ENCODE data around the gene NAT9. TPM values are rescaled to one million over a fixed set of nuclear protein-coding genes. Genes with fewer than 3 reads are reported as not detected.

Gene NAT9
- total RNA-seq, 1 experiment from 2014 or later, result 35.5 TPM

- DNase-seq (ENCODE audit: low read depth), result no peak
These were observed 29.4 kb upstream of the NAT9 start for GRCh38 chr17:74805591-74805991.

GRCh38 chr17:74804683-74805082 lies 28.5 kb upstream of the NAT9 start:
- no peak for DNase-seq (ENCODE audit: low read depth)

GRCh38 chr17:74803971-74804370 lies 27.8 kb upstream of the NAT9 start:
- no peak for DNase-seq (ENCODE audit: low read depth)

- no peak for DNase-seq (ENCODE audit: low read depth)
These were observed 27.3 kb upstream of the NAT9 start for GRCh38 chr17:74803388-74803930.

GRCh38 chr17:74801896-74802295 lies 25.8 kb upstream of the NAT9 start:
- no peak for DNase-seq (ENCODE audit: low read depth)

GRCh38 chr17:74800531-74800930 lies 24.4 kb upstream of the NAT9 start:
- DNase-seq (ENCODE audit: low read depth), result no peak

- no peak for DNase-seq (ENCODE audit: low read depth)
These were observed 23.0 kb upstream of the NAT9 start for GRCh38 chr17:74799097-74799496.

- no peak for DNase-seq (ENCODE audit: low read depth)
These were observed 22.1 kb upstream of the NAT9 start for GRCh38 chr17:74798239-74798707.

- DNase-seq (ENCODE audit: low read depth), result no peak
These were observed 21.7 kb upstream of the NAT9 start for GRCh38 chr17:74797824-74798223.

- no peak for DNase-seq (ENCODE audit: low read depth)
These were observed 20.7 kb upstream of the NAT9 start for GRCh38 chr17:74796866-74797265.

- DNase-seq (ENCODE audit: low read depth), result no peak
These were observed 20.1 kb upstream of the NAT9 start for GRCh38 chr17:74796211-74796610.

GRCh38 chr17:74795327-74796020 lies 19.3 kb upstream of the NAT9 start:
- DNase-seq (ENCODE audit: low read depth), result no peak

GRCh38 chr17:74792586-74793105 lies 16.5 kb upstream of the NAT9 start:
- DNase-seq (ENCODE audit: low read depth), result no peak

- no peak for DNase-seq (ENCODE audit: low read depth)
These were observed 14.3 kb upstream of the NAT9 start for GRCh38 chr17:74790161-74791058.

- DNase-seq (ENCODE audit: low read depth), result no peak
These were observed 10.4 kb upstream of the NAT9 start for GRCh38 chr17:74786431-74787055.

GRCh38 chr17:74785981-74786360 lies 9.8 kb upstream of the NAT9 start:
- DNase-seq (ENCODE audit: low read depth), result no peak

- no peak for DNase-seq (ENCODE audit: low read depth)
These were observed 9.2 kb upstream of the NAT9 start for GRCh38 chr17:74785096-74785980.

- no peak for DNase-seq (ENCODE audit: low read depth)
These were observed 8.1 kb upstream of the NAT9 start for GRCh38 chr17:74784125-74784810.

- DNase-seq (ENCODE audit: low read depth), result no peak
These were observed 6.4 kb upstream of the NAT9 start for GRCh38 chr17:74782571-74782970.
